GM21529 (cell line): Measurements from ENCODE around the gene FMC1.

Experiments
- ATAC-seq: cut with Tn5 transposase; IDR thresholded peaks from one replicate; pipeline ENCODE4 v1.9.1; 2021; ENCODE audit not compliant: unreplicated experiment

Gene FMC1

DNA sequence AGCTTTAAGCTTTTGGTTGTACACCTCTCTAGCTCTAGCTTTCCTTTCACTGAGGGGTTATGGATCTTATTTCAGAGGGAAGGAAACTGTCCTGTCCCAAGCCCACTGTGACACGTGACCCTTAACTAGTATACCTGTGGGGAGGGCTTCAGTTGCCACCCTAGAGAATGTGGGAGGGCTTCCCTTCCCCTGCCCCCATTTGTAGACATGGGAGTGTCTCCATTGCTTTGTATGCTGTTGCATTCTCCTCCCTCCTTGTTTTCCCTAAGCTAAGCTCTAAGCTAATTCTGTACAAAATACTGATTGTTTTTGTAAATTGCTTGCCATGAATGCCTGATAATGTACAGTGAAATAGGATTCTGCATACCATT, 29.8 kb downstream of the FMC1 start:
- ATAC-seq = no peak

- no peak for ATAC-seq
Measured at GRCh38 chr7:139374246-139374645, 33.1 kb downstream of the FMC1 start.

DNA sequence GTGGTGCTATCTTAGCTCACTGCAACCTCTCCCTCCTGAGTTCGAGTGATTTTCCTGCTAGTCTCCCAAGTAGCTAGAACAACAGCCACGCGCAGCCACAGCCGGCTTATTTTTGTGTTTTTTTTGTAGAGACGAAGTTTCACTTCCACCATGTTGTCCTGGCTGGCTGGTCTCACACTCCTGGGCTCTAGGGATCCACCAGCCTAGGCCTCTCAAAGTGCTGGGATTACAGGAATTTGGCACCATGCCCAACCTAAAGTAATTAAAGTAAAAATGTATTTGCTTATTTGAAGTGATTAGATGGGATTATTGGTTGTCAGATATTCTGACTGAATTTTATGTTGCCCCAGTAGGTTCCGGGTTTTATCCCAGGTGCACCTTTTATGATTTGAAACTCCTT, 41.3 kb downstream of the FMC1 start:
- ATAC-seq = no peak

- ATAC-seq = no peak
Measured at GRCh38 chr7:139384611-139385010, 43.5 kb downstream of the FMC1 start.

- no peak for ATAC-seq
Measured at GRCh38 chr7:139387594-139387993, 46.5 kb downstream of the FMC1 start.

DNA sequence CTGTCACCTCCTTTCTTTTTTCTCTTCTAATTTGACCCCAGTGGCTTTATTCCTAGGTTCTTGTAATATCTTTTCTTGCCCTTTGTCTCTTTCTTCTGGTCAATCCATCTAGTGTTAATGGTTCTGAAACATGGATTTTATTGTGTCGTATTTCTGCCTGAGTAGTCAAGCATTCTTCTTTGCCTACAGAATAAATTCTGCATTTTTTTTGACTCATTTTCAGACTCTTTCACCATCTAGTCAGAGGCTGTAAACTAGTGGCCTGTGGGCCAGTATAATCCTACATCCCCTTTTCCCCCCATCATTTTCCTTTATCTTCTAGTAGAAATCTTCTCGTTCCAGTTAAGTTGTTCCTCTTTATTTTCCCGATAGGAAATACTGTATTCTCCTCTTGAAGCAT, 48.0 kb downstream of the FMC1 start:
- ATAC-seq = no peak

DNA sequence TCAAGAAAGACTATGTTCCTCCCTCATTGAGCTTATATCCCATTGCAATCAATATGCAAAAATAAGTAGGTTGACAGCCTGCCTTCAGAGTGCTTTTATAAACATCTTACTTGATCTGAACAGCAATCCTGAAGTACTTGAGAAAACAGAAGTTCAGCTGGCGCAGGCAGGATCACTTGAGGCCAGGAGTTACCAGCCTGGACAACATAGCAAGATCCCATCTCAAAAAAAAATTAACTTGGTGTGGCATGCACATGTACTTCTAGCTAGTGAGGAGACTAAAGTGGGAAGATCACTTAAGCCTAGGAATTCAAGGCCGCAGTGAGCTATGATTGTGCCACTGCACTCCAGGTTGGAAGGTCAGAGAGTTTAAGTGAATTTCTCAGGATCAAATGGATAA, 48.6 kb downstream of the FMC1 start:
- no peak for ATAC-seq

DNA sequence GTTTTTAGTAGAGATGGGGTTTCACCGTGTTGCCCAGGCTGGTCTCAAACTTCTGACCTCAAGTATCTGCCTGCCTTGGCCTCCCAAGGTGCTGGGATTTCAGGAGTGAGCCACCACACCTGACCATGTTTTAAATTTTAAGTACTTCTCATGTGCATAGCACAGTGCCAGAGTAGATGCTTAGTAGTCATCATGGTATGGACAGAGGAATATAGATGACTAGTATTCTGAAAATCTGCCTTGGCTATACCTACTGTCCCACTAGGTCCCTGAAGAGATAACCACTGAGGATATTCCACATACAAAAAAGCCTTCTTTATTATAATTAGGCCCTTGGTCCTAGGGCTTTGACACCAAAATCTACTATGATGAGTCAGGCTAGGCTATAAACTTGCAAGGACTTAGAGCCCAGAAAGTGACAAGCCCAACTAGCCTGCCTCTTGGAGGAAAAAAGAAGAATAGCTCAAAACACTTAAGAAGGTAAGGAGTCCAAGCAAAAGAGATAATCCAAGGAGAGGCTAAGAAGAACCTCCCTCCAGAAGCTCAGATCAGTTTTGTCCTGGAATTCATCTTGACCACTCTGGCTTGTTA, 52.6 kb downstream of the FMC1 start:
- ATAC-seq = no peak

- ATAC-seq = no peak
Measured at GRCh38 chr7:139394540-139394939, 53.4 kb downstream of the FMC1 start.
